Cardiac muscle cell (in vitro differentiated cells and primary cell): ENCODE results near the gene PTPRT. TPM values are rescaled to one million over a fixed set of nuclear protein-coding genes. Genes with fewer than 3 reads are reported as not detected.

Source experiments
- DNase-seq, 2 donors: peaks; one replicate each; pipeline versions ENCODE4 v3.0.0 to v3.0.0-alpha.2; 2010 to 2017; ENCODE audit warnings: low read depth in 1 of 2, low spot score in 1 of 2
- H3K27ac ChIP-seq: fragments of 200-600 bp; sonication (generic); 2 replicates; pipeline ENCODE4 v1.5.1; 2016
- H3K27me3 ChIP-seq: fragments of 200-600 bp; sonication (generic); 2 replicates; pipeline ENCODE4 v1.6.0; 2016; ENCODE audit warnings: control low read depth
- H3K36me3 ChIP-seq: fragments of 200-600 bp; sonication (generic); 2 replicates; pipeline ENCODE4 v1.5.1; 2016; ENCODE audit warnings: control low read depth
- H3K4me1 ChIP-seq: fragments of 200-600 bp; sonication (generic); 2 replicates; pipeline ENCODE4 v1.8.1; 2017; ENCODE audit warnings: low read depth, mild to moderate bottlenecking, mixed run types
- H3K4me3 ChIP-seq: fragments of 200-600 bp; sonication (generic); 2 replicates; pipeline ENCODE4 v1.5.1; 2016; ENCODE audit warnings: mild to moderate bottlenecking
- H3K9me3 ChIP-seq: fragments of 200-600 bp; sonication (generic); 2 replicates; pipeline ENCODE4 v1.5.1; 2017; ENCODE audit warnings: low read depth, mild to moderate bottlenecking, control low read depth
- polyA plus RNA-seq: library from polyadenylated mRNA; unstranded; fragments of >200 nt; fragmentation: Nextera tagmentation; extraction: Ambion mirVana; gene quantifications from 2 replicates; pipeline ENCODE4 v1.2.1, GENCODE V29; 2016
- total RNA-seq: library from RNA; depleted of rRNA; stranded (reverse); fragments of >200 nt; gene quantifications from 2 replicates; pipeline ENCODE4 v1.2.3, GENCODE V29; 2016
- TF ChIP-seq, protein P1 (sequence below): IDR thresholded peaks from 2 replicates; pipeline ENCODE4 v1.5.1; 2012; ENCODE audit warnings: low read depth, mild to moderate bottlenecking, low read length

The PTPRT gene
- total and polyA plus RNA-seq, 2 experiments from 2014 or later: 0.30 to 1.4 TPM

DNA sequence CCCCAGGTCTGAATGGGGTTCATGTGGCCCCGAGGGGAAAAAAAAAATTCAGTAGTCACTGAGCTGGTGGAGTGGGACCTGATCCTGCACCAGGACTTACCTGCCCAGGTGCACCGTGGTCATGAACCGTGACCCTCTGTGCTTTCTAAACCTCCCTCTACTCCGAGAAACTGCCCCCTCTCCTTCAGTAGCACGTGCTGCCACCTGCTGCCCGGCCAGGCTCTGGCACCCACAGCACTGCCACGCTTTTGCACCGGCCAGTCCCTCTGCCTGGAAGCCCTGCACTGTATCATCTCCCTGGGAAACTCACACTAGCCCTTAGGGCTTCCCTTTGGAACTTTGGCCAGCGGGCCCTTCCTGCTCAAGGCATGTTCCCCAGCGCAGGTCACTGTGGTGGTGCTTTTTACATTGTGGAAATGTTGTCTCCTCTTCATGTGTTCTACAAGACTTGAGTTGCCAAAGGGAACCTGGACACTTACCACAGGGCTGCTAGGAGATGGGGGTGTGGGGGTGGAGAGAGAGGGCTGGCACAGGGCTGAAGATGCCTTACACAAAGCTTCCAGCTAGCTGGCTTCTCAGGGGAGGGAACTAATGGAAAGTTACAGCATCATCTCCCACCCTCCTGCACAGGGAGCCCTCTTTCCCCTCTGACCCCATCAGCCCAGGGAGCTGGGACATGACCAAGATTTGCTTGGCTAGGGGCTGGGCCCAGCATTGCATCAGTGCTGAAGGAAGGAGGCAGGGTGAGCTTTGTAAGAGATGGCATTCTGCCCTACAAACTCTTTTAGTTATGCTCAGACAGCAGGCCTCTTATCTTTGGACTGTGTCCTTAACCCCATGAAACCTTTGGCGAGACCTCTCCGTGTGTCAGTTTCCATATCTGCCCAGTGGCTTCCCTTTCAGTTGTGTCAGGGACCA is 2.5 kb upstream of the PTPRT start:
- peak; percentile 6 to 56 for DNase-seq
- TF ChIP-seq, protein P1, sequence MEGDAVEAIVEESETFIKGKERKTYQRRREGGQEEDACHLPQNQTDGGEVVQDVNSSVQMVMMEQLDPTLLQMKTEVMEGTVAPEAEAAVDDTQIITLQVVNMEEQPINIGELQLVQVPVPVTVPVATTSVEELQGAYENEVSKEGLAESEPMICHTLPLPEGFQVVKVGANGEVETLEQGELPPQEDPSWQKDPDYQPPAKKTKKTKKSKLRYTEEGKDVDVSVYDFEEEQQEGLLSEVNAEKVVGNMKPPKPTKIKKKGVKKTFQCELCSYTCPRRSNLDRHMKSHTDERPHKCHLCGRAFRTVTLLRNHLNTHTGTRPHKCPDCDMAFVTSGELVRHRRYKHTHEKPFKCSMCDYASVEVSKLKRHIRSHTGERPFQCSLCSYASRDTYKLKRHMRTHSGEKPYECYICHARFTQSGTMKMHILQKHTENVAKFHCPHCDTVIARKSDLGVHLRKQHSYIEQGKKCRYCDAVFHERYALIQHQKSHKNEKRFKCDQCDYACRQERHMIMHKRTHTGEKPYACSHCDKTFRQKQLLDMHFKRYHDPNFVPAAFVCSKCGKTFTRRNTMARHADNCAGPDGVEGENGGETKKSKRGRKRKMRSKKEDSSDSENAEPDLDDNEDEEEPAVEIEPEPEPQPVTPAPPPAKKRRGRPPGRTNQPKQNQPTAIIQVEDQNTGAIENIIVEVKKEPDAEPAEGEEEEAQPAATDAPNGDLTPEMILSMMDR: peak; percentile 51
- no peaks in the 10 kb centered on the region for H3K9me3 ChIP-seq
- H3K36me3 ChIP-seq: no peaks in the 10 kb centered on the region
- no peak overlapping the region for H3K4me3 ChIP-seq
- peaks cover 6% of the 10 kb centered on the region for H3K4me1 ChIP-seq
- no peak overlapping the region for H3K27ac ChIP-seq
- peaks cover 63% of the 10 kb centered on the region for H3K27me3 ChIP-seq

DNA sequence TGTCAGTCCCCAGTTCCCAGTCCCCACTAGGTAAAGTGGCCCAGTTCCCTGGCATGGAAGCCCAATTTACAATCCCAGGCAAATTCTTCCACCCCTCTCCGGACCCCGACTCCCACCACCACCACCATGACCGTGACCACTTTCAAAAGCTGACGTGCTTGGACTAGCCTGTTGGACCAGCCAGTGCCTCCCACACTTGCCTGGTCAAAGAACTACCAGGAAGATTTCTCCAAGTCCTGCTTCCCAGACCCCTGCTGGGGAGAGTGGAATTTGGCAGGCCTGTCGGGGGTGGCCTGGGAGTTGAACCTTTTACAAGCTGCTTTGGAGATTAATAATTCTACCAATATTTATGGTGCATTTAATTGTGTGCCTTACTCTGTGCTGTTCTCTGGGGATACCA is 1.4 kb upstream of the PTPRT start:
- no peaks in the 10 kb centered on the region for H3K9me3 ChIP-seq

DNA sequence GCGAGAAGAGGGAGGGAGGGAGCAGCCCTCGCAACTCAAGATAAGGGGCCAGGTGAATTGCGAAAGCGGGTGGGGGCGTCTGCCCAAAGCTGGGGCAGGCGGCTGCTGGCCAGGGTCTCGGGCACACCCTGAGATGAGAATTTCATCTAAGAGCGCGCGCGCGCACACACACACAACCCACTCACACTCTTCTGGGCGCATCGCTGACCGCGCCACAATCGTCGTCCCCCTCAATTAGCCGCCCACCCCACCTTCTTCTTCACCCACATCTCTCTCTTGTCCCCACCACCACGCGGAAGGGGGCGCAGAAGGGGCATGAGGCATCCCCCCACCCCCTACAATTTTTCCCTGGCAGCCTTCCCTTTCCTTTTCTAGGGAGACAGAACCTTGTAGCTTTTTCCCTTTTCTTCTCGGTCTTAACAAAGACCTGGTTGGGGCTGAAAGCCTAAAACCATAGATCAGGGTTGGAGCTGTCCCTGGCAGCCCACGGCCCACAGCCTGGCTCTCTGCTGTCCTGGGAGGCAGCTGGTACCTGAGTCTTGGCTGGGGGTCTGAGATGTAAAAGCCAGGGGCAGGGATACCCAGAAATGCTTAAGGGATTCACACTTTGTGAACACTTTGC is 737 bp upstream of the PTPRT start:
- peaks cover 68% of the 10 kb centered on the region for H3K27me3 ChIP-seq
- no peaks in the 10 kb centered on the region for H3K9me3 ChIP-seq
- H3K27ac ChIP-seq: no peak overlapping the region
- H3K4me3 ChIP-seq: no peak overlapping the region
- peaks cover 6% of the 10 kb centered on the region for H3K4me1 ChIP-seq
- TF ChIP-seq, protein P1: no peak
- no peak for DNase-seq
- no peaks in the 10 kb centered on the region for H3K36me3 ChIP-seq

More for the DNA sequence above, 1.4 kb upstream of the PTPRT start:
- no peak overlapping the region for H3K27ac ChIP-seq
- peaks cover 6% of the 10 kb centered on the region for H3K4me1 ChIP-seq
- peaks cover 68% of the 10 kb centered on the region for H3K27me3 ChIP-seq
- no peak overlapping the region for H3K4me3 ChIP-seq
- no peaks in the 10 kb centered on the region for H3K36me3 ChIP-seq
- DNase-seq: no peak
- TF ChIP-seq, protein P1: no peak

DNA sequence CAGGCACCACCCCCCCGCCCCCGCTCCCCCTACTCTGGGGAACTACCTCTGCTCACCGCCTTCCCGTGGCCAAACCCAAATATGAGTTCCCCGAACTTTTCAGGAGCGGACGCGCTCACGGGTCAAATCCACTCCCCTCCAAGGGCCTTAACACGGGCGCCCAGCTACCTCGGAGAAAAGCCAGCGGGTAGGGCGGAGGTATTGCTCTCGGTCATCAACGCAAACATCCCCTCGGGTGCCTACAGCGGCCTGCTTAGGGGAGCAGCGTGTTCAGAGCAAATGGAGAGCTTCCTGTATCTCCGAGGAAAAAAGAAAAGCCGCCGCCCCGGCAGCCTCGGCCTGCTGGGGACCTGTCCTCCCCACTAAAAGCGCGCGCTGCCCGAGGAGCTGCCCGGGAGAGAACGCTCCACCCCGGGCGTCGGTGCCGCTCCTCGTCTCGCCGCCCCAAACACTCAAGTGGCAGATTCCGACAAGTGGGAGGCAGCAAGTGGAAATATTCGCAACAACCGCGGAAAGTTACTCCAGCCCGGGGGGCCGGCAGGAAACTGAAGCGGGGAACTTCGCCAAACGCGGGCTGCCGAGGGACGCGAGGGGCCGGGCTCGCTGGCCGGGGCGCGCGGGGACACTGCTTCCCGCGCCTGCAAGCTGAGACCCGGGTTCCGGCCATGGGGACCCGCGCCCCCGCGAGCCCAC is 699 bp downstream of the PTPRT start:
- Histone ChIP-seq H3K4me1 (peaks cover 6% of the 10 kb centered on the region), H3K27ac (no peak overlapping the region), H3K4me3 (peak overlapping the region; percentile 22), H3K9me3 (no peaks in the 10 kb centered on the region), H3K27me3 (peaks cover 65% of the 10 kb centered on the region), H3K36me3 (no peaks in the 10 kb centered on the region)
- TF ChIP-seq, protein P1: no peak
- no peak for DNase-seq

DNA sequence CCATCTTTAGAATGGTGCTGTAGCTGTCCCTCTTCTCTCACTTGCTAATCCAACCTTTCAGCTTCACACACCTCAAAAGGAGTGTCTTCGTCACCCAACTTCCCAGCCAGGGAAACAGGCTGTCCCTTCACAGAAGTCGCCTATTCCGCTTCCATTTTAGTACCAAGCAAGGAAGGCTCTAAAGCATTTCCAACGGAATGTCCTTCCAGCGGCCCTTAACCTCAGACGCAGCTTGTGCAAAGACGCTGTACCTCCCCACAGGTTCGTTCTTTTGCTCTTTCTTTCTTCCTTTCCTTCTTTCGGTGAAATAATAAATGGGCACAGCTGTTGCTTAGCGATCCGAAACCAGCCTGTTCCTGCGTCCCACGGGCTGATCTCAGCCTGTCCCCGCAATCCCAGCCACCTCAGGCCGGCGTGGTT is 1.5 kb downstream of the PTPRT start:
- Histone ChIP-seq H3K27me3 (peaks cover 63% of the 10 kb centered on the region), H3K4me1 (peaks cover 6% of the 10 kb centered on the region), H3K4me3 (no peak overlapping the region), H3K9me3 (no peaks in the 10 kb centered on the region), H3K27ac (no peak overlapping the region), H3K36me3 (no peaks in the 10 kb centered on the region)
- TF ChIP-seq, protein P1: no peak
- DNase-seq: peak in 1 of 2 donors; percentile 14
